Tibial nerve (tissue), 4 donors: ENCODE measurements around the gene CARNS1.

Experiments
- EP300 ChIP-seq, 2 donors: sonication (generic); formaldehyde crosslinking; IDR thresholded peaks; one replicate each; pipeline ENCODE4 v1.6.1; 2017; ENCODE audit warnings: antibody characterized with exemption in 2 of 2, mild to moderate bottlenecking in 1 of 2
- POLR2A ChIP-seq, 2 donors: fragments of 450-650 bp; IDR thresholded peaks; one replicate each; pipeline ENCODE4 v1.6.1; 2017; ENCODE audit warnings: antibody characterized with exemption in 2 of 2, mild to moderate bottlenecking in 2 of 2, moderate library complexity in 2 of 2
- TF ChIP-seq, protein P1 (sequence below), 5 experiments: fragments of 200-600 bp in 3 of 5; fragments of 450-650 bp in 2 of 5; sonication (generic) in 3 of 5; IDR thresholded peaks; one replicate each; pipeline ENCODE4 v1.5.1; 2016 to 2019; ENCODE audit warnings: antibody characterized with exemption in 5 of 5, mild to moderate bottlenecking in 3 of 5, moderate library complexity in 2 of 5

DNA sequence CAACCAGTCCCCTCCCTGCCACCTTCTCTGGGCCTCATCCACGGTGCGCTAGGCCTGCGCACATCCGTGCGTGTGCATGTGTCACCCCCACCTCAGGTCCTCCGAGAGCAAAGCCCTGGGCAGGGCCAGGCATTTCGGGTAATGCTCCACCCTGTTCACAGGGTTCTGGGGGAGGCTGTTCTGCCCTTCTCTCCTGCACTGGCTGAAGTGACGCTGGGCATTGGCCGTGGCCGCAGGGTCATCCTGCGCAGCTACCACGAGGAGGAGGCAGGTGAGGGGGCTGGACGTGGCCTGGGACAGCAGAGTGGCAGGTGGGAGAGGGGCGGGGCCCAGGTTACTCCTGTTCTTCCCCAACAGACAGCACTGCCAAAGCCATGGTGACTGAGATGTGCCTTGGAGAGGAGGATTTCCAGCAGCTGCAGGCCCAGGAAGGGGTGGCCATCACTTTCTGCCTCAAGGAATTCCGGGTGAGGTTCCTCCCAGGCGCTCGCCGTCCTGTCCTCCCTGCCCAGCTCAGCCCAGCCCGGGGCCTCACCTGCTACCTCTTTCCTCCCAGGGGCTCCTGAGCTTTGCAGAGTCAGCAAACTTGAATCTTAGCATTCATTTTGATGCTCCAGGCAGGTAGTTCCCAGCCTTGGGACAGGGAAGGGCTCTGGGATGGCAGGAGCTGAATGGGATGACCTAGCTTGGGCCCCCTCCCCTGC, 19.8 kb upstream of the CARNS1 start:
- TF ChIP-seq POLR2A (IDR thresholded peaks at IDR 0.05) (no peak), EP300 (IDR thresholded peaks at IDR 0.05) (no peak)
- TF ChIP-seq, protein P1, sequence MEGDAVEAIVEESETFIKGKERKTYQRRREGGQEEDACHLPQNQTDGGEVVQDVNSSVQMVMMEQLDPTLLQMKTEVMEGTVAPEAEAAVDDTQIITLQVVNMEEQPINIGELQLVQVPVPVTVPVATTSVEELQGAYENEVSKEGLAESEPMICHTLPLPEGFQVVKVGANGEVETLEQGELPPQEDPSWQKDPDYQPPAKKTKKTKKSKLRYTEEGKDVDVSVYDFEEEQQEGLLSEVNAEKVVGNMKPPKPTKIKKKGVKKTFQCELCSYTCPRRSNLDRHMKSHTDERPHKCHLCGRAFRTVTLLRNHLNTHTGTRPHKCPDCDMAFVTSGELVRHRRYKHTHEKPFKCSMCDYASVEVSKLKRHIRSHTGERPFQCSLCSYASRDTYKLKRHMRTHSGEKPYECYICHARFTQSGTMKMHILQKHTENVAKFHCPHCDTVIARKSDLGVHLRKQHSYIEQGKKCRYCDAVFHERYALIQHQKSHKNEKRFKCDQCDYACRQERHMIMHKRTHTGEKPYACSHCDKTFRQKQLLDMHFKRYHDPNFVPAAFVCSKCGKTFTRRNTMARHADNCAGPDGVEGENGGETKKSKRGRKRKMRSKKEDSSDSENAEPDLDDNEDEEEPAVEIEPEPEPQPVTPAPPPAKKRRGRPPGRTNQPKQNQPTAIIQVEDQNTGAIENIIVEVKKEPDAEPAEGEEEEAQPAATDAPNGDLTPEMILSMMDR (IDR thresholded peaks at IDR 0.05): no peak
